Kasumi-1 (cell line): ENCODE data around the gene JMJD1C.
"Not testable (repeated sequence)": the region's sequence is repeated elsewhere in the genome, so short reads cannot be mapped to it uniquely, and the experiment has no call there.

Experiments used
- DNase-seq, 2 experiments: peaks; one replicate each; lab custom pipeline; 2025; lab: John Stamatoyannopoulos, UW

JMJD1C gene, protein sequence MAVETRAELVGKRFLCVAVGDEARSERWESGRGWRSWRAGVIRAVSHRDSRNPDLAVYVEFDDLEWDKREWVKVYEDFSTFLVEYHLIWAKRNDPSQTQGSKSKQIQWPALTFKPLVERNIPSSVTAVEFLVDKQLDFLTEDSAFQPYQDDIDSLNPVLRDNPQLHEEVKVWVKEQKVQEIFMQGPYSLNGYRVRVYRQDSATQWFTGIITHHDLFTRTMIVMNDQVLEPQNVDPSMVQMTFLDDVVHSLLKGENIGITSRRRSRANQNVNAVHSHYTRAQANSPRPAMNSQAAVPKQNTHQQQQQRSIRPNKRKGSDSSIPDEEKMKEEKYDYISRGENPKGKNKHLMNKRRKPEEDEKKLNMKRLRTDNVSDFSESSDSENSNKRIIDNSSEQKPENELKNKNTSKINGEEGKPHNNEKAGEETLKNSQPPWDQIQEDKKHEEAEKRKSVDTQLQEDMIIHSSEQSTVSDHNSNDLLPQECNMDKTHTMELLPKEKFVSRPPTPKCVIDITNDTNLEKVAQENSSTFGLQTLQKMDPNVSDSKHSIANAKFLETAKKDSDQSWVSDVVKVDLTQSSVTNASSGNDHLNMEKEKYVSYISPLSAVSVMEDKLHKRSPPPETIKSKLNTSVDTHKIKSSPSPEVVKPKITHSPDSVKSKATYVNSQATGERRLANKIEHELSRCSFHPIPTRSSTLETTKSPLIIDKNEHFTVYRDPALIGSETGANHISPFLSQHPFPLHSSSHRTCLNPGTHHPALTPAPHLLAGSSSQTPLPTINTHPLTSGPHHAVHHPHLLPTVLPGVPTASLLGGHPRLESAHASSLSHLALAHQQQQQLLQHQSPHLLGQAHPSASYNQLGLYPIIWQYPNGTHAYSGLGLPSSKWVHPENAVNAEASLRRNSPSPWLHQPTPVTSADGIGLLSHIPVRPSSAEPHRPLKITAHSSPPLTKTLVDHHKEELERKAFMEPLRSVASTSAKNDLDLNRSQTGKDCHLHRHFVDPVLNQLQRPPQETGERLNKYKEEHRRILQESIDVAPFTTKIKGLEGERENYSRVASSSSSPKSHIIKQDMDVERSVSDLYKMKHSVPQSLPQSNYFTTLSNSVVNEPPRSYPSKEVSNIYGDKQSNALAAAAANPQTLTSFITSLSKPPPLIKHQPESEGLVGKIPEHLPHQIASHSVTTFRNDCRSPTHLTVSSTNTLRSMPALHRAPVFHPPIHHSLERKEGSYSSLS (N-terminal part only)

GRCh38 chr10:63465293-63466143 lies at the start of gene JMJD1C:
JMJD1C (minus strand) TSS chr10:63465977; CDS start chr10:63465662, 315 bp downstream.
- peak; percentile 70 to 81 for DNase-seq

- peak; percentile 50 to 53 for DNase-seq
Measured at GRCh38 chr10:63515002-63515763, 49.4 kb upstream of the JMJD1C start.

DNA sequence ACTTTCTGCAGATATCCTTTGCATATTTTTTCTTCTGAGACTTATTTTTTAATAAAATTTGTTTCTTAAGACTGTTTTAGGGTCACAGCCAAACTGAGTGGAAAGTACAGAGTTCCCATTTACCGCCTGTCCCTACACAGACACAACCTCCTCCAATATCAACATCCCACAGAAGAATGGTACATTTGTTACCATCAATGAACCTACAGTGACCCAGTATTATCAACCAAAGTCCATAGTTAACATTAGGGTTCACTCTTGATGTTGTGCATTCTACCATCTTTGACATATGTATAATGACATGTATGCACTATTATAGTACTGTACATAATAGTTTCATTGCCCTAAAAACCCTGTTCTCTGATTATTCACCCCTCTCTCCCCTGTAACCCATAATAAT lies 40.8 kb upstream of the JMJD1C start:
- DNase-seq = no peak

DNA sequence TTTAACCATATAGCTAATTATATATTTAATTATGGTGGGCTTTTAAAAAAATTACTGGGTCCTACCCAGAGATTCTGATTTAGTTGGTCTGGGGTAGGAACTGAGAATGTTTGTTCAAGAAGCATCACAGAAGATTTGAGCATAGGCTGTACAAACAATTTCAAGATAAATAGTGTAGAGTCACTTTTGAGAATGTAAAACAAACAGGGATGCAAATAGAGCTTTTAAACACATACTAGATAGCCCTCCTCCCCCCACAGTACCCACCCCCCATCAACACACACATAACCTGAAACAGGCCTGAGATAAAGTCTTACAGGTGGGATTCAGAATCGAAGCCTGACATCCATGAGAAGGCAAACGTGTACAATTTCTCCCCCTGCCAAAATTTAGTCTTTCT lies 39.8 kb upstream of the JMJD1C start:
- DNase-seq = no peak

DNA sequence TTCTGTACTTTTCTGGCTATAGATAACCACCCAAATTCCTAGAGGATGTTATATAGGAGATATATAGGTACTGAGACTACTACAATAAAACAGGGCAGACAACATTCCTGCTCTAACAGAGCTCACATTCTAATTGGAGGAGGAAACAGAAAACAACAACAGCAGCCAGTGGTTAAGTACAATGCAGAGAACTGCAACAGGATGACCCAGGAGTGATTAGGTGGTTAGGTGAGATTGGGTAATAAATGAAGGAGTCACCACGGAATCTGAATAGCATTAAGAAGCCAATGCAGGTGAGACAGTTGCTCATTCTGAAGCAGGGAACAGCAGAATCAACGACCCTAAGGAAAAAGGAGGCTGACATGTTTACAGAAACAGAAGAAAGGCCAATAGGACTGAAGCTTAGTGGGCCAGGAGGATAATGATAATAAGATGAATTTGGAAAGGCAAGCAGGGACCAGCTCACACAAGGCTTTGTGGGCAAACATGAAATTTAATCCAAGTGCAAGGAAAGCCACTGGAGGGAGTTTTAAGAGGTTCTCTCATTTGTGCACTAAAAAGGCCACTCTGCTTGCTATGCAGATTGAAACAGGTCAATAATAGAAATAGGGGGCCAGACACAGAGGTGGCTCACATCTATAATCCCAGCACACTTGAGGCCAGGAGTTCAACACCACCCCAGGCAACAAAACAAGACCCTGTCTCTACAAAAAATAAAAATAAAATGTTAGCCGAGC lies 38.5 kb upstream of the JMJD1C start:
- DNase-seq = peak; percentile 21 to 30

GRCh38 chr10:63503395-63503794 lies 37.6 kb upstream of the JMJD1C start:
- DNase-seq = no peak

GRCh38 chr10:63502832-63503231 lies 37.1 kb upstream of the JMJD1C start:
- DNase-seq = no peak

DNA sequence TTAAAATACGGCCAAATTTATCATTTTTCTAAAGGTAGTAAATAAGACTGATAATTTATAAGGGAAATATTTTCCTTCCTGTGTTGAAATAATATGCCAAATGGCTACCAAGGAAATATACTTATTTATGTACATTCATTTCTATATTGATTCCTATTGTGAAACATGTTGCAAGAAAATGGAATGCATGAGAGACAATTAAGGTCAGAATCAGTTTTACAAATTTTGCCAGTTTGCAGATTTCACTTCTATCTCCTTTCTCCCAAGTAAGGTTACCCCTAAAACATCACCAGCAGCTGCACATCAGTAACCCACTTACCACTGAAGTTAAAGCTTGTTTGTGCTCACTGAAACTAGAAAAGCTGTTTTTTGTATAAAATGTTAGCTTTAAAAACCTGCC lies 36.2 kb upstream of the JMJD1C start:
- DNase-seq = no peak

DNA sequence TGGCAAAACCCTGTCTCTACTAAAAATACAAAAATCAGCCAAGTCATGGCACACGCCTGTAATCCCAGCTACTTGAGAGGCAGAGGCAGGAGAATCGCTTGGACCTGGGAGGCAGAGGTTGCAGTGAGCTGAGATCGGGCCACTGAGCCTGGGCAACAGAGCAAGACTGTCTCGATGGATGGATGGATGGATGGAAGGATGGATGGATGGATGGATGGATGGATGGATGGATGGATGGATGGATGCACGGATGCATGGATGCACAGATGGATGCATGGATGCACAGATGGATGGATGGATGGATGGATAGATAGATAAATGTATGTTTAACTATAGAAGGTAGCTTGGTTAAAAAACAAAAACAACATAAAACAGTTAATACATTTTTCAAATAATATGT lies 34.8 kb upstream of the JMJD1C start:
- DNase-seq = not testable (repeated sequence)

DNA sequence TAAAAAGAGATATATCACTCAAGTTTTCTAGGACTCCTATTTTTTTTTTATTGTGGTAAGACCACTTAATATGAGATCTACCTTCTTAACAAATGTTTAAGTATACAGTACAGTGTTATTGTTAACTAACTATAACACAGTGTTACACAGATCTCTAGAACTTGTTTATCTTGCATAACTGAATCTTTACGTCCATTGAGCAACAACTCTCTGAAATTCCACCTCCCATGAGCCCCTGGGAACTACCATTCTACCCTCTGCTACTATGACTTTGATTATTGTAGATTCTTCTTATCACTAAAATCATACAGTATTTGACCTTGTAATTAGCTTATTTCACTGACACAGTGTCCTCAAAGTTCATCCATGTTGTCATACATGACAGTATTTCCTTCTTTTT lies 32.9 kb upstream of the JMJD1C start:
- no peak for DNase-seq

- DNase-seq = peak; percentile 80 to 87
Measured at GRCh38 chr10:63497321-63497720, 31.5 kb upstream of the JMJD1C start.

GRCh38 chr10:63496561-63496960 lies 30.8 kb upstream of the JMJD1C start:
- DNase-seq = no peak

GRCh38 chr10:63494951-63495350 lies 29.2 kb upstream of the JMJD1C start:
- no peak for DNase-seq

- DNase-seq = no peak
Measured at GRCh38 chr10:63493004-63493403, 27.2 kb upstream of the JMJD1C start.

GRCh38 chr10:63492317-63492690 lies 26.5 kb upstream of the JMJD1C start:
- not testable (repeated sequence) for DNase-seq

DNA sequence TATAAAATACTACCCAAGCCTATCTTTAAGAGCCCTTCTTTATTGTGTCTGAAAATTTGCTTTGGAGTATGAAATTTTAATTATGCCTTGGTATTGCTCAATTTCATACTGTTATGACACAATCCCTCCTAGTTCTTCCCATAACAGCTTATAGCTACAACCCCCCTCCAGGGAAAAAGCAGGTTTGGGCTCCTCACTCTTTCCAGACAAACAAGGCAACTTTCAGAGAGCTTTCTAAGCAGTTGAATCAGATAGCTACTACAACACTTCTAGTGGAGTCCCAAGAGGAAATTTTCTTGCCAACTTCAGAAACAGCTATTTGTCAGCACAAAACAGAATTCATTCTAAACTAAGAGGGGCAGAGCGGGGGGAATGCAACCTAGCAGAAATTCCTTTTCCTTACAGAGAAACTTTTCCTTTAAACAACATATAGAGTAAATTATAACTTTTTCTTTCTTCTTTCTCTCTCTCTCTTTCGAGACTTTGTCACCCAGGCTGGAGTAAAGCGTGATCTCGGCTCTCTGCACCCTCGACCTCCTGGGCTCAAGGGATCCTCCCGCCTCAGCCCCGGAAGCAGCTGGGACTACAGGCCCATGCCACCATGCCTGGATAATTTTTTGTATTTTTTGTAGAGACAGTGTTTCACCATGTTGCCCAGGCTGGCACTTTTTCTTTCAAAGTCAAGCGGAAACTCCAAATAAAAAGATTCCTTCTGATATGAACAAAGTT lies 26.0 kb upstream of the JMJD1C start:
- DNase-seq = peak; percentile 74

DNA sequence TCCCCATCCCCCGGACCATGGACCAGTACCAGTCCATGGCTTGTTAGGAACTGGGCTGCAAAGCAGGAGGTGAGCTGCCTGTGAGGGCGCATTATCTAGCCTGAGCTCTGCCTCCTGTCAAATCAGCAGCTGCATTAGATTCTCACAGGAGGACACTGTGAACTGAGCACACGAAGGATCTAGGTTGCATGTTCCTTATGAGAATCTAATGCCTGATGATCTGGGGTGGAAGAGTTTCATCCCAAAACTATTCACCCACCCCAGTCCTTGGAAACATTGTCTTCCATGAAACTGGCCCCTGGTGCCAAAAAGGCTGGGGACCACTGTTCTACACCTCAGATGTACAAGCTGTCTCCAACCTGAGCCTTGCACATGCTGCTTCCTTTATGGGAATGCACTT lies 24.1 kb upstream of the JMJD1C start:
- no peak for DNase-seq

GRCh38 chr10:63487990-63488389 lies 22.2 kb upstream of the JMJD1C start:
- DNase-seq = no peak

- no peak for DNase-seq
Measured at GRCh38 chr10:63483983-63484382, 18.2 kb upstream of the JMJD1C start.
